Activated effector memory CD4-positive, alpha-beta T cell treated with anti-CD3 and anti-CD28 coated beads, Interleukin-2, amount 50 U/mL, for 16 hours (primary cell): ENCODE data around the gene TSGA10IP.

Experiments
- DNase-seq: peaks from one replicate; pipeline ENCODE4 v3.0.0-alpha.2; 2020

The TSGA10IP gene

DNA sequence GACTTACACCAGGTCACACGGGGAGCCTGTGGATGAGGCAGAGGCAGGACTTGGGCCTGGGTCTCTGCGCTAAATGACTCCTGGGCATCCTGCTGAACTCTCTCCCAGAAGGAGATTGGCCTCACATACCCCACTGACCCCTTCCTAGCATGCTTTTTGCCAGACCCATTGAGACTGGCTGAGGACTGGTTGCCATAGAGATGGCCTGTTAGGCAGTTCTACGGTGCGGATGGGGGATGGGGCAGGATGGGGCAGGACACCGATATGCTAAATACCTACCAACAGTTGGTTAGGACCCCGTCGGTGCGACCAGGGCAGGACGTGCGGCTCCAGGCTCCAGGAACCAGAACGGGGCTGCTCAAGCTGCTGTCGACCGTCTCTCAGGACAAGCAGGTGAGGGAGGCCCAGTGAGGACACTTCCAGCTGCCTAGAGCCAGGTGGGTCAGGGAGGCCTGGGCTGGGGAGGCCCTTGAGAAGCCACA, at the start of gene TSGA10IP:
TSGA10IP (plus strand) TSS at position 51 of the 482 bp plus-strand sequence; CDS start at position 247, 196 bp downstream.
- no peak for DNase-seq

DNA sequence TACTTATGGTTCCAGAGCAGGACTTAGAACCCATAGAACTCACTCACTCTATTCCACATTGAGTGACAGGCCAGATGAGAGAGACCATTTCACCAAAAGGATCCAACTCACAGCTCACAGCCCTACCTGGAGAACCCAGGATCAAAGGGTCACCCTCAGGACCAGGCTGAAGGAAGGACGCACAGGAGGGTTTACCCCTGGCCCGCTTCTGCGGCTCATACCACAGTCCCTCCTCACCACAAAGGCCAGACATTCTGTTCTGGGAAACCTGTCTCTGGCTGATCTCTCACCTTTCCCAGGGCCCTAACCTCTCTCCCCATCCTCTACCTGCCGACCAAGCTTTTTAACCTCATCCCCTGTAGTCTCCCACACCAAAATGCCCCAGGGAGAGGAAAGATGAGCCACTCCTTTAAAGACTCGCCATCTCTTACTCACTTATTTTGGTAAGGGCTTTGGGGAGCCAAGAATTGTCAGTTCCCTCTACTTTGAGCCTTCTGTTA, 49.7 kb upstream of the TSGA10IP start:
- DNase-seq = no peak

- no peak for DNase-seq
Measured at GRCh38 chr11:65896034-65896999, 49.0 kb upstream of the TSGA10IP start.

GRCh38 chr11:65897020-65897471, 48.2 kb upstream of the TSGA10IP start:
- no peak for DNase-seq

DNA sequence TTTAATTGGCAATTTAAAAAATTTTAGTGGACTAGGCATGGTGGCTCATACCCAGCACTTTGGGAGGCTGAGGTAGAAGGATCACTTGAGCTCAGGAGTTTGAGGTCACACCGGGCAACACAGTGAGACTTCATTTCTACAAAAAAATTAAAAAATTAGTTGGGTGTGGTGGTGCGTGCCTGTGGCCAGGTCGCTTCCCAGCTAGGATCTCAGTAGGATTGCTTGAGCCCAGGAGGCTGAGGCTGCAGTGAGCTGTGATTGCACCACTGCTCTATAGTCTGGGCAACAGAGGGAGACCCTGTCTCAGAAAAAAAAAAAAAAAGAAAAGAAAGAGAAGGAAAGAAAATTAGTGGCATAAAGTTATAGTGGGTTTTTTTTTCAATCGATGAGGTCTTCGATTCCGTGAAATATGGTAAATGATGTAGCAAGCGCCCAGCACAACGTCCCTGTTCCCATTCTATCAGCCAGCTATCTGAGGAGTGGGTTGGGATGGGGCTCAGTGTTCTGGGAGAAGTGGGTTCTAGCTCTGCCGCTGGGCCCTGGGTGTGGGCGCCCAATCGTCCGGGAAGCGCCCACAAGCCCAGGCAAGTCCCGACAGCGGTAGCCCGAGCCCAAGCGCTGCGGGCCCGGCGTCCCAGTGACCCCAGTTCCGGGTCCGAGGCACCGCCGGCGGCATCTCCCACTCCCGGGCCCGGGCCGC, 46.5 kb upstream of the TSGA10IP start:
- no peak for DNase-seq

DNA sequence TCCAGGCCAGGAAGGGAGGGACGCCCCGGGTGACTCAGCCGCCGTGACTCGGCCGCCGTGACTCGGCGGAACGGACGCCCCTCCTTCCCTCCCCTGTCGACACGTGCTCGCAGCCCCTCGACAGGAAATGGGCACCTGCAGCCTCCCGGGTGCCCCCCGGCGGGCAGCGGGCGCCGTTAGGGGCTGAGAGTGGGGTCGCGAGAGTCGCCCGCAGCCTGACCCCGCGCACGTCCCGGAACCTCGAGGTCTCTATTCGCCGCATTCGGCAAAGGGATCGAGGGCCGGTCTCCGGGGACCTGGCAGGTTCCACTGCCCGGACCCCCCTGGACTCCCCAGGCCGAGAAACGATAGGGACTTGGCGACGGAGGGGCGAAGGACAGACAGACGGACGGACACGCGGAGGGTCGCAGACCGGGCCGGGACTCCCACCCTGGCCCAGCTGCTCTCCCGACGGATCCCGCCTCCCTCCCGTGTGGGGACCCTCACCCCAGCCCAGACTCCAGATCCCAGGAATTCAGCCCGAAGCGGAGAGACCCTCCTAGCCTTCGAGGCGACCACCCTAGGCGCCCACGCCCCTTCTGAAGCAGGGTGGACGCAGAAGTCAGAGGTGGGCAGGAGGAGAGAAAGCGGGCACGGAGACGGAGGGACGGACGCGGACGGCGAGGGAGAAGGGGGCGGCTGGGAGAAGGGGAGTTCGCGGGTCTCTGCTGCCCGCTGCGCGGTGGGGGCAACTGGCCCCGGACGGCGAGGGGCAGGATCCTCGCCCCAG, 45.7 kb upstream of the TSGA10IP start:
- peak; percentile 90 for DNase-seq

DNA sequence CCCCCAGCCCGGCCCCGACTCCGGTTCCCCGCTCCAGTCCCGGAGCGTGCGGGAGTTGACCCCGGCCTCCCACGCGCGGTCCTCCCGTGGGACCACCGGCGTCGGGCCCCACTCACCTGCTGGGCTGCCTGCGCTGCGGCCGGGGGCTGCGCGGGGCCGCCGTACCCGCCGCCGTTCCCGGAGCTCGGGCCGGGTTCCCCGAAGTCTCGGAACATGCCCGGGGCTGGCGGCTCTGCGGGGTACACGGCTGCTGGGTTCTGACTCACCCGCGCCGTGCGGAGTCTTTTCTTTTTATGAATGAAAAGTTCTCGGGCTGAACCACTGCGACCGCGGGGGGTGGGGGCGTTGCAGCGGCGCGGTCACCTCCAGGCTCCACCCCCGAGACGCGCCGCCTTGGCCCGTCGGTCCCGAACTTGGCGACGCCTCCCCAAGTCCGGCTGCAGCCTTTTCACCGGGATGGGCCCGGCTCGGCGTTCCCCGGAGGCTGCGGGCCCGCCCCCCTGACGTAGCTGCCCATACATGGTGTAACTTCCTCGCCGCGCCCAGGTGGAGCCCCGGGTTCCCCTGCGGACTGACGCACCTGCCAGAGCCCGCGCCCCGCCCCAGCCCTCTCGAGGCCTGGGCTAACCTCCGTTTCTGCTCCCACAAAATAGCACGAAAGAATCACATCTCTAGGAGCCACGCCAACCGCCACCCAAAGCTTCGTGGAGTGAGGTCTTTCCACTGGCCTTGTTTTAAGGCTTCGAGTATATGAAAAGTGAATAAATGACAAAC, 45.0 kb upstream of the TSGA10IP start, which contains the start of gene FOSL1:
FOSL1 (minus strand) TSS at position 264 of the 774 bp plus-strand sequence; CDS start at position 215, 49 bp downstream.
- peak; percentile 98 for DNase-seq

GRCh38 chr11:65900899-65901180, 44.4 kb upstream of the TSGA10IP start:
- DNase-seq = no peak

DNA sequence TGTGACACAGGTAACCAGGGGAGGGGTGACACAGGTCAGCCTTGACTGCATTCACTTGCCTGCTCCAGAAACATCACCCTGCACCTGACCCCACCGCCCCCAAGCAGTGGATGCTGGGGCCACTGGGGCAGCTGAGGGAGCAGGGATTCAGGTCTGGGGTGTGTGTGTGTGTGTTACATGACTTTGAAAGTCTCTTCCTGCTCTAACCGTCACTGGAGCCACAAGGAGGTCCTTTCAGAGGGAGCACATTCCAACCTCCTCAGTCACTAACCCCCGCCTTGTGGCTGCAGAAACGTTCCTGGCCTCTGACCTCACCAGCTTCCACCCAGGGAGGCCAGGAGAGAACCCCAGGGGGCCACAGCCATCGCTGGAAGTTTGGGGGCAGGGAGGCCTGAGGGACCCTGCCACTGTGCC, 42.2 kb upstream of the TSGA10IP start:
- no peak for DNase-seq

DNA sequence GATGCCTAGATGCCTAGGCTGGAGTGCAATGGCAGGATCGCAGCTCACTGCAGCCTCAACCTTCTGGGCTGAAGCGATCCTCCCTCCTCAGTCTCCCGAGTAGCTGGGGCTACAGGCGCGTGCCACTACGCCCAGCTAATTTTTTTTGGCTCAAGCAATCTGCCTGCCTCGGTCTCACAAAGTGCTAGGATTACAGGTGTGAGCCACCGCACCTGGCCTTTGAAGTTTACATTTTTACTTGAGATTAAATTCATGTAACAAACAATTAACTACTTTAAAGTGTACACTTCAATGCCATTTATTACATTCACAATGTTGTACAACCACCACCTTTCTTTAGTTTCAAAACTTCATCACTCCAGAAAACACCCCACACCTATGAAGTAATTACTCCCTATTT, 41.6 kb upstream of the TSGA10IP start:
- DNase-seq = no peak

DNA sequence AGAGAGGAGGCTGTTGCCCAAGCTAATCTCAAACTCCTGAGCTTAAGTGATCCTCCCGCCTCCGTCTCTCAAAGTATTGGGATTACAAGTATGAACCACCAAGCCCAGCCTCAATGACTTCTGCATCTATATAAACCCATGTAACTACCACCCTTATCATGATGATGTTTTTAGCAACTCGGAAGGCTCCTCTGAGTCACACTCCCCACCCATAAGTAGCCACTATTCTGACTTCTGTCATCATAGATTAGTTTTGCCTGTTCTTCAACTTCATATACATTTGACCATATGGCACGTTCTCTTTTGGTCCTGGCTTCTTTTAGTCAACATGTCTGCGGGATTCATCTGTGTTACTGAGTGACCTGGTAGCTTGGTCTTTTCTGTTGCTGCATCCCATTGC, 38.7 kb upstream of the TSGA10IP start:
- DNase-seq = no peak

GRCh38 chr11:65907878-65908277, 37.4 kb upstream of the TSGA10IP start:
- no peak for DNase-seq

GRCh38 chr11:65911682-65912568, 33.4 kb upstream of the TSGA10IP start:
- DNase-seq = no peak

- DNase-seq = no peak
Measured at GRCh38 chr11:65912845-65913244, 32.4 kb upstream of the TSGA10IP start.

DNA sequence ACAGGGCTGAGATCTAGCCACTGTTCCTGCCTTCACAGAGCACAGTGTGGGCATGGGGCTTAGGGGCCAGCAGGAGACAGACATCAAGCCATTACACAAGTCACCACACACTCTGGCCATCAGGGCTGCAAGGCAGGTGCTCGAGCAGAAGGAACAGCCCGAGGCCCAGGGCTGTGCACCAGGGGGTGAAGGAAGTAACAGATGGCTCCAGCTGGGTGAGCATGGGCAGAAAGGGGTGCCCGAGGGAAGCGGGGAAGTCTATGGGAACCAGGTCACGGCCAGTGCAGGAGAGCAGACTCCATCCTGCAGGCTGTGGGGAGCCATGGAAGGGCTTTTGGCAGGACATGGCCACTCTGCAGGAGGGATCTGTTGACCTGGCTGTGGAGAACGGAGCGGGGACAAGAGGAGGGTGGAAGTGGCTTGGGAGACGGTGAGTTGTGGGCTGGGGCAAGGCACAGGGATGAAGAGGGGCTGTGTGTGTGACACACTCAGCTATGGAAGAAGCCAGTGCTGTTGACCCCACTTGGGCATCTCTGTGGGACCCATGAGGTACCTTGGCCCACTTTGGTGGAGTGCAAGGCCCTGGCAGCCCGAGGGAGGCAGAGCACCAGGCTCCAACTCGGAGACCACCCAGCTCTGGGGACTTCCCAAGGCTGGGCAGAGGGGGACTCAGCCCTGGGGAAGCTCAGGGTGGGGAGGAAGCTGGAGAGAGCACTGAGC, 30.0 kb upstream of the TSGA10IP start:
- no peak for DNase-seq

- no peak for DNase-seq
Measured at GRCh38 chr11:65915821-65916251, 29.4 kb upstream of the TSGA10IP start.

DNA sequence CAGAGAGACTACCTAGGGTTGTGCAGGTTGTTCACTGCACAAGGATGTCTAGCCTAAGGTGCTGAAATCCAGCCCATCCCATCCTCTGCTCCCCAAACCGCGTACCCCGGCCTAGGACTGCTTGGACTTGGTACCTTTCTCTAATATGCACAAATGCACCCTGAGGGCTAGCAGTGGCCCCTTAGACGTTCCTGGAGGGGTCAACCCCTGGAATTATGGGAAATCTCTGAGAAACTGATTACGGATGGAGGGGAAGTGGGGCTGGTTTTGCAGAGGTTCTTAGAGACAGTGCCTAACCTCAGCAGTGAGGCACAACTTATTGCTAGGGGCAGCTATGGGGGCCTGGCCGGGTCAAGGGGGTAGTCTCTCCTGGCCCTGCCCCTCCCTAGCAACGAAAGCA, 28.9 kb upstream of the TSGA10IP start:
- DNase-seq = no peak

GRCh38 chr11:65917077-65917433, 28.2 kb upstream of the TSGA10IP start:
- no peak for DNase-seq

DNA sequence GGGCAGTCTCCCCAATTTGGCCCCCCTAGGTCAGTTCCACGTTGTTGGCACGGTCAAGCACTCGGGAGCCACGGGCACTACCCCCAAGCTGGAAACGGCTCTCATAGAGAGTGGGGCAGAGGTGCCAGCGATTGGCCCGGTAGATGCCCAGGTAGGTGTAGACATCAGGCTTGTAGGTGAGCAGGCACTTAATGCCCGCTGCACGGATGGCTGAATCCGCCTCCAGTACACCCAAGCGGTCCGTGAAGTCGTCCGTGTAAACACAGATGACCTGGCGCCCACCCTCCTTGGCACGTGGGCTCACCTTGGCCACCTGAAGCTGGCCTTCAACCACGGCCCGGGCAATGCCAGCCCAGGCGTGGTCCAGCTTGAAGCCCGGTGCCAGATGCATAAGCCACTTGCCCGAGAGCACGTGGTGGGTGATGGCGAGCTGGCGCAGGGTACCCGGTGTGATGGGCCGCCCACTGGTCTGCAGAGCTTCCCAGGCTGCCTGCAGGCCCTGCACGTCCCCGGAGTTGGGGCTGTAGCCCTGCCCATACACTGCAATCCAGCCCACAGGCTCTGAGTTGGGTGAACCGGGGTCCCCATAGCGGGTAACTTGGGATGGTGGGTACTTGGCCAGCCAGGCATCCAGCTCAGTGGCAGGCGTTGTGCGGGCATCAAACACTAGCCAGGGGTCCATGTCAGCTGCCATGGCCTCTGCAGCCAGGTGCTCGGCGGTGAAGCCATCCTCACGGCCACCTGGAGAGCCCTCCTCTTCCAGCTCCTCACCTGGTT, 27.7 kb upstream of the TSGA10IP start:
- DNase-seq = no peak
